Suprapubic skin (tissue), 4 donors: Measurements from ENCODE around the gene SVOP.

Experiments used
- EP300 ChIP-seq: sonication (generic); formaldehyde crosslinking; IDR thresholded peaks from one replicate; pipeline ENCODE4 v1.6.1; 2017; ENCODE audit warnings: antibody characterized with exemption
- POLR2A ChIP-seq, 2 donors: fragments of 450-650 bp; IDR thresholded peaks; one replicate each; pipeline ENCODE4 v1.6.1; 2017; ENCODE audit warnings: antibody characterized with exemption in 2 of 2, mild to moderate bottlenecking in 2 of 2, moderate library complexity in 2 of 2
- POLR2AphosphoS5 ChIP-seq, 3 donors: sonication (generic); formaldehyde crosslinking; IDR thresholded peaks; one replicate each; pipeline ENCODE4 v1.6.1; 2017; ENCODE audit warnings: antibody characterized with exemption in 3 of 3
- TF ChIP-seq, protein P1 (sequence below), 2 donors: fragments of 200-600 bp in 1 of 2; fragments of 450-650 bp in 1 of 2; sonication (generic) in 1 of 2; IDR thresholded peaks; one replicate each; pipeline ENCODE4 v1.5.1; 2016 to 2019; ENCODE audit warnings: antibody characterized with exemption in 2 of 2, mild to moderate bottlenecking in 1 of 2, moderate library complexity in 1 of 2

DNA sequence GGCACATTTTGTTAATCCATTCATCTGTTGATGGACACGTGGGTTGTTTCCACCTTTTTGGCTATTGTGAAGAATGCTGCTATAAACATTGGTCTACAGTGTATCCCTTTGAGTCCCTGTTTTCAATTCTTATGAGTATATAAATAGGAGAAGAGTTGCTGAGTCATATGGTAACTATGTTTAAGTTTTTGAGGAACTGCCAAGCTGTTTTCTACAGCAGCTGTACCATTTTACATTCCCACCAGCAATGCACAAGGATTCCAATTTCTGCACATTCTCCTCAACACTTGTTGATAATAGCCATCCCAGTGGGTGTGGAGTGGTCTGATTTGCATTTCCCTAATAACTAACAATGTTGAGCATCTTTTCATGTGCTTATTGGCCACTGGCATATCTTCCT lies 6.9 kb upstream of the SVOP start:
- TF ChIP-seq, protein P1, sequence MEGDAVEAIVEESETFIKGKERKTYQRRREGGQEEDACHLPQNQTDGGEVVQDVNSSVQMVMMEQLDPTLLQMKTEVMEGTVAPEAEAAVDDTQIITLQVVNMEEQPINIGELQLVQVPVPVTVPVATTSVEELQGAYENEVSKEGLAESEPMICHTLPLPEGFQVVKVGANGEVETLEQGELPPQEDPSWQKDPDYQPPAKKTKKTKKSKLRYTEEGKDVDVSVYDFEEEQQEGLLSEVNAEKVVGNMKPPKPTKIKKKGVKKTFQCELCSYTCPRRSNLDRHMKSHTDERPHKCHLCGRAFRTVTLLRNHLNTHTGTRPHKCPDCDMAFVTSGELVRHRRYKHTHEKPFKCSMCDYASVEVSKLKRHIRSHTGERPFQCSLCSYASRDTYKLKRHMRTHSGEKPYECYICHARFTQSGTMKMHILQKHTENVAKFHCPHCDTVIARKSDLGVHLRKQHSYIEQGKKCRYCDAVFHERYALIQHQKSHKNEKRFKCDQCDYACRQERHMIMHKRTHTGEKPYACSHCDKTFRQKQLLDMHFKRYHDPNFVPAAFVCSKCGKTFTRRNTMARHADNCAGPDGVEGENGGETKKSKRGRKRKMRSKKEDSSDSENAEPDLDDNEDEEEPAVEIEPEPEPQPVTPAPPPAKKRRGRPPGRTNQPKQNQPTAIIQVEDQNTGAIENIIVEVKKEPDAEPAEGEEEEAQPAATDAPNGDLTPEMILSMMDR (IDR thresholded peaks at IDR 0.05), result no peak
- TF ChIP-seq POLR2A (IDR thresholded peaks at IDR 0.05) (no peak), POLR2AphosphoS5 (IDR thresholded peaks at IDR 0.05) (no peak), EP300 (no peak)
